HG02623 (cell line): ENCODE results near the gene DLG5.
A peak's percentile ranks its signal among the peaks of the same experiment; 100 is the strongest.
"Not testable (repeated sequence)": the region's sequence is repeated elsewhere in the genome, so short reads cannot be mapped to it uniquely, and the experiment has no call there.

ENCODE experiments used
- ATAC-seq: cut with Tn5 transposase; IDR thresholded peaks from one replicate; pipeline ENCODE4 v1.9.1; 2021; ENCODE audit warnings: moderate library complexity; ENCODE audit not compliant: unreplicated experiment

Gene DLG5

DNA sequence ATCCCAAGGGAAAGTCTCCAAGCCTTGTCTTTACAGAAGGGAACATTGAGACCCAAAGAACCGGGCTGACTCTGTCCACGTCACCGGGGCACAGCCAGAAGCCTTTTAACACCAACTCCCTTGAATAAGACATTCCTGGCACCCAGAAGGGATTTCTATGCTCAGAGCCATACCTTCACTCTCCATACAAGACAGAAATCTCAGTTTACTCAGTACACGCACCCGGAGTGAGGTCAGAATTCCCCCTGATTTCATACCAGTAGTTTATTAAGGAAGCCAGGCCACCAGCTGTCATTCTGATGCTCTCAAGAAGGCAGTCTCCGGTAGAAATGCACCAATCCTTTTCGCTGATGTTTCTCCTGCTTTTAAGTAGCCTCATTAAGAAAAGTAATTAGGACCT is 154.7 kb downstream of the DLG5 start:
- ATAC-seq = no peak

DNA sequence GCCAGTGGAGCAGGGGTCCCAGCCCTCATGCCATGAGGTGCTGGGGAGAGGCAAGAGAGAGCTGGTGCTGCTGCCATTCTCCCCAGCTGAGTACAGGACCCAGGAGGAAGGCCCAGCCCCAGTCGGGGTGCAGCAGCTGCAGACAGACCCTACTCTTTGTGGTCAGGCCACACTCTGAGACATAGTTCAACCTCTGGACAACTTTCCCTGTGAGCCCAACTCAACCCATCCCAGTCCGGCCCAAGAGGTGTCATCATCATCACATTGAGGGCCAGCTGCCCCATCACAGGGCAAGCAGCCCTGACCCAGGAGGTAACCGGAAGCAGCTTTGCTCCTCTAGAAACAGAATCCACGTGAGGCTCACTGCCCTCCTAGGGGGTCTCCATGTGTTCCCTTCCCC is 155.1 kb downstream of the DLG5 start:
- ATAC-seq = no peak

DNA sequence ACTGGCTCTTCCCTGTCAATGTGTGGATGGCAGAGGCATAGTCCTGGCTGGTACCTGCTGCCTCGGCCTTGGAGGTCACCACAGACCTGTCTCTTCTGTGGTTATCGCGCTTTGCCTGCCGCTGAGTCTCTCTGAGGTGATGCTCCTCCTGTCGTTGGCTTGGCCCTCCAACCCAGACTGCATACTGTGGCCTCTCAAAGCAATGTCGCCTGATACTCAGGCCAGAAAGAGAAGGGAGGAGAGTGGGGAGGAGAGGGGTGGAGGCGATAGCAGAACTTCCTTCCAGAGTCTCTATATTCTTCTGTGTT is 155.7 kb downstream of the DLG5 start:
- ATAC-seq = no peak

DNA sequence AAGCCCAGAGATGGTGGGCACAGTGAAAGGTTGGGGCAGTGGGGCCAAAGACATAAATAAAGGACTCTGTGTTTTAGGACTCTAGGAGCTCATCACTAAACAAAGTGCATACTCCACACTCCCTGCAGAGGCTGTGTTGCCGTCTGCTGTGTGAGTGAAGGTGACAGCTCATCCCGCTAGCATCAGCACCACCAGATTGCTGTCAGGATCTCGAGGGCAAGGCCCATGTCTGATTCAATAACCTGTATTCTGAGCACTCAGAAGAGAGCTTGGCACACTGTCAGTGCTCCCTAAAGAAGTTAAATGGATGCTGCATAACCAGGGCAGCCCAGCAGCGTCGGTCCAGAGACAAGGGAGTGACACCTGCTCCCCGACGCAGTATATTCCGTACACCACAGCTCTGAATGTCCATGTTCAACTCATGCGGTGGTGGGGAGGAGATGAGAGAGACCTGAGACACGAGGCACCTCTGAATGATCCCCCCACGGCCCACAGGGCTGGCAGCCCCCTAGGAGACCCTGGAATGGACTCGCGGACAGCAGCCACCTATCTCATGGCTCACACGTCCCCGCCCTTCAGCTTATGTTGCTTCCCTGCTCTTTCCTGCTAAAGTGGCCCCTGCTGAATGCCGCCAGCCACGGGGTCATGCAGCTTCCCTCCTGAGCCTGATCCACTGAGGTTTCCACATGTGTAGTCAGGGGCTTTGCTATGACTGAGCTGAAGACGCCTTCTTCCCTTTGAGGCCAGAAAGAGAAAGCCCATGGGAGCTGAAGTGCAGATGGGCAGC is 156.3 kb downstream of the DLG5 start:
- no peak for ATAC-seq

DNA sequence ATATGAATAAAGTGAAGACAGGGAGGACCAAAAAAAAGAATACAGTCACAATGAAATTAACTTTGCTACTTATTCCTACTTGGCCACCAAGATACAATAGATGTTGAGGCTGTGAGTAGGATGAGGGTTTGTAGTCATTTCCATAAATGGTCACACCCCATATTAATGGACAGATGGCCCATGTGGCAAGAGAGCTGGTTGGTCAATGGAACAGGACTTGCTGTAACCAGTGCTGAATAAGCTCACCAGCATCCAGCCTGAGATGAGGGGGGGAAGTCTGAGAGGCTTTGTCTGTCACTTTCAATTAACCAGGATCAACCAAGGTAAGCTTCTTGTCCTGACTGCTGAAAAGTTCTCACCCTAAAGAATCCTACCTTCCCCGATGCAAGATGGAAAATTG is 158.5 kb downstream of the DLG5 start:
- ATAC-seq = no peak

DNA sequence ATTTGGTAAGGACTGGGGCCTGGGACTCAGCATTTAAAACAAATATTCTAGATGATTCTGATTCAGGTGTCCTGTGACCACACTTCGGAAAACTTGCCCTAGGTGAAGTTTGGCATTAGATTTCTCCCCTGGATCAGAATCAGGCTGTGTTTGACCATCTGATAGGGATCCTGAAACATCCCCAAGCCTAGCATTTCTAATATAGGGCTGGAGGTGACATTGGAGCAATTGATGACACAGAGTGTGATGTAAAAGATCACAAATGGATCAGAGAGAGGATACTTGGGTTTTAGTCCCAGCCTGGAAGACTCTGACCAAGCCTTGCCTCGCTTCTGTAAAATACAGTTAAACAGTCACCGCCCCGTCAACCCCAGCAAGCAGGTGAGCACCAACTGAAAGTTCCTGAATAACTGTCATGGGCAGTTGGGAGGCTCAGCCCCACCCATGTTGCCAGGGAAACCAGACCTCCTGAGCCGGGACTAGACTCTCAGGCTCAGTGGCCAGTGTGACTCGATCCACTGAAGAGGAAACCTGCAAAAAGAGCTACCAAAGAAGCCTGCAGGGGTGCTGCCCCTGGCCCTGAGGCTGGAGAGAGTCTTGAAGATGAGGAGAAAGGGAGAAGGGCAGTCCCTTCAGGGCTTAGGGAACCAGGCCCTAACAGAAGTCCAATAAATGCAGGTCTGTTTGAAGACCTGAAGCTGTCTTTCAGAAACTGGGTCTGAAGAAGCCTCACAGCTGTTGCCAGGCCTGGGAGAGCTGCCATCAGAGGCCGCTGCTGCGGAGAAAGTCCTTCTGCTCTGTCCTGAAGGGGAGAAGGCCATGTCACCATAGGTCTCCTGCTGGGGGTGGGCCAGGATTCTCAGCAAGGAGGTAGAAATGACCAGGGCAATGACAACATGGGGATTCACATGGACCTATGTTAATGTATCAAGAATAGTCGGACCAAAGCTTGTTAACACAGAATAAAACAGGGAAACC is 162.8 kb downstream of the DLG5 start:
- no peak for ATAC-seq

DNA sequence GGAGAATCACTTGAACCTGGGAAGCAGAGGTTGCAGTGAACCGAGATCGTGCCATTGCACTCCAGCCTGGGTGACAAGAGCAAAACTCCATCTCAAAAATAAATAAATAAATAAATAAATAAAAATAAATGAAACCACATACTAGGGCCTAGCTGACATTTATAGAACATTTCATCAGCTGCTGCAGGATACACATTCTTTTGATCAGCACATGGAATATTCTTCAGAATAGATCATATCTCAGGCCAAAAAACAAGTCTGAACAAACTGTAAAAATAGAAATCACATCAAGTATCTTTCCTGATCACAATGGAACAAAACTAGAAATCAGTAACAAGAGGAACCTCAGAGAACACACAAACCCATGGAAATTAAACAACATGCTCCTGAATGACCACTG is 168.1 kb downstream of the DLG5 start:
- not testable (repeated sequence) for ATAC-seq

DNA sequence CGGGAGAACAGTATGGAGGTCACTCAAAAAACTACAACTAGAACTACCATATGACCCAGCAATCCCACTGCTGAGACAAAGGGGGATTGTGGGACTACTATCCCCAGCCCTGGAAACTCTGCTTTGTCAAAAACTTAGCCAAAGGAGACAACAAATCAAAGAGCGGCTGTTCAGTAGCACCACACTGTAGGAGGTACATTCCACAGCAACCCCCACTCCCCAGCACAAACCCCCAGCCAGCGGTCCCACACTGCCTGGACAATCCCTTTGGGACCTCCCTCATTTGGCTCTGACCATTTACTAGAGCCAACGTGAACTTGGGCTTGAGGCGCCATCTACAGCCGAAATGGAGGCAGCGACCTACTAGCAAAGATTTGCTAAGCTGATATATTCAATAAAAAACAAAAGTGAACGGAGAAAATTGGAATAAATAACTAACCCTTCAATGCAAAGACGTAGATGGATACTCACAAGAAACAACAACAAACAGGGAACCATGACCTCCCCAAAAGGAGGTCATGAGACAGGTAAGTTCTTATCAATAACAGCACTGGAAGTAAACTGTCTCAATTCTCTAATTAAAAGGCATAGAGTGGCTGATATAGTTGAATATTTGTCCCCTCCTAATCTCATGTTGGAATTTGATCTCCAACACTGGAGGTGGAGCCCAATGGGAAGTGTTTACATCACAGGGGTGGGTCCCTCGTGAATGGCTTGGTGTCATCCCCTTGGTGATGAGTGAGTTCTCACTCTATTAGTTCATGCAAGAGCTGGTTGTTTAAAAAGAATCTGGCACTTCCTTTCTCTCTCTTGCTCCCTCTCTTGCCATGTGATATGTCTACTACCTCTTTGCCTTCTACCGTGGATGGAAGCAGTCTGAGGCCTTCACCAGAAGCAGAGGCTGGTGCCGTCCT is 170.0 kb downstream of the DLG5 start:
- peak; percentile 47 for ATAC-seq

DNA sequence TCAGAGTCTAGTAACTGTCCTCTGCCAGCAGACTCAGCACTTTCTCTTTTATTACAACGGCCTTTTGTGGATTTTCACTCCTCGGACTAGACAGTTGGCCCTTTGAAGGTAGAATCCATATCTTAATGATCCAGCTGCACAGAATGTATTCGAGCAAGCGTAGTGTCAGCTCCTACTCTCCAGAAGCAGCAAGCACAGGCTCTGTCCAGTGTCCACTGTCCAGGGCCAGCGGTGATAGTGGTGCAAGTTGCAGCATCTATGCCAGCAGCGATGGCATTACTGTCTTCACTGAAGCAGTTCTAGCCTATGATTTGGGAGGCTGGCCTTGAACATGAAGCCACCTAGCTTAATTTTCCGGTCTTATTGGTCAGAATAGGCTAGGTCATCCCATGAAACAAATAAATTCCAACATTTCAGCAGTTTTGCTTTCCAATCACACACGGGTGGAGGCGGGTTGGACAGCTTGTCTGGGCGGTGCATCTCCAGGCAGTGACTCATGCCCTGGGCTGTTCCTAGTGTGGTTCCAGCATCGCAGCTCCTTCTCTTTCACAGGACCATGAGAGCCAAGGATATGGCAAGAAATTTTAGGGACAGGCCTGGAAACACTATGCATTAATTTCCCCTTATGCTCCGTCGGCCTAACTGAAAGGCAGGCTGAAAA is 180.4 kb downstream of the DLG5 start:
- no peak for ATAC-seq

DNA sequence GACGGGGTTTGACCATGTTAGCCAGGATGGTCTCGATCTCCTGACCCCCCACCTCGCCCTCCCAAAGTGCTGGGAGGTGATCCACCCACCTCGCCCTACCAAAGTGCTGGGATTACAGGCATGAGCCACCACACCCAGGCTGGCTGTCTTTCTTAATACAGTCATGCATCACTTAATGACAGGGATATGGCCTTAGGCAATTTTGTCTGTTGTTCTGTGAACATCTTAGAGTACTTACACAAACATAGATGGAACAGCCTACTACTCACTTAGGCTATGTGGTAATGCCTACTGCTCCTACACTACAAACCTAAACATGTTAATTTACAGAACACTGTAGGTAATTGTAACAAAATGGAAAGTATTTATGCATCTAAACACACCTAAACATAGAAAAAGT is 182.3 kb downstream of the DLG5 start:
- ATAC-seq = no peak

DNA sequence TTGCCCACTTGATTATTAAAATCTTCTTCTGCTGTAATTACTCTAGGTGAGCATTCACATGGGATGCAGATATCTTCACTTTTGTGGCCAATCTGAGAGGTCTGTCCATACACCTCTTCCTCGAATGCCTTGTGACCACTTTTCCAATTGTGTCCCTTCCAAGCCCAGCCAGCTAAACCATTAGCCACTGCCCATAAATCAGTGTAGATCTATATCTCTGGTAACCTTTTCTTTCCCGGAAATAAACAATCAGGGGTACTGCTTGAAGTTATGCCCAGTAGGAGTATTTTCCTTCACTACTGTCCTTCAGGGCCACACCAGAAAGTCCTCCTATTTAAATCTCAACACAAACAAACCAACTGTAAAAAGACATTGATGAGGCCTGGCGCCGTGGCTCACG is 184.4 kb downstream of the DLG5 start:
- ATAC-seq = no peak

DNA sequence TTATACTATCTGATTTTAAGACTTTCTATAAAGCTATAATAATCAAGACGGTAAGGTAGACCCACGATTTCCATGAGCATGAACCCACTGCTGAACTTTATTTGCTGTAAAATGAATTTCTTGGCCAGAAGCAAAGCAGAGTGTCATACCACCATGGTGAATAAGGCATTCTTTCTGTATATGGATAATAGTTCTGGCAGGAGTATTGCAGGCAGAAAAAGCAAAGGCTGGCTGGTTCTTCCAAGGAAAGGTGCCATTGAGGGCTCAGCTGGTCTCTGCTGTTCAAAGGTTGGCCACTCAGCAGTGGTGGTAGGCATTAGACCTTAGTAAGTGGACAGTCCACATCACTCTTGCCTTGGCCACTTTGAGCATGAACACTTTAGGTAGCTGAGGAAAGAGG is 184.8 kb downstream of the DLG5 start:
- no peak for ATAC-seq
